K562 (cell line): ENCODE results near the gene ALKBH2. TPM values are rescaled to one million over a fixed set of nuclear protein-coding genes. Genes with fewer than 3 reads are reported as not detected.

Experiments used
- ATAC-seq: fragments of 200-7000 bp; cut with Tn5 transposase; 3 replicates; pipeline ENCODE4 v1.9.1; 2020; ENCODE audit warnings: moderate library complexity
- BruUV-seq: library from RNA; stranded (reverse); fragments of 400-500 nt; replicated peaks from 2 replicates; lab custom pipeline; 2021; lab: Mats Ljungman, UMichigan
- CTCF ChIA-PET: fragments of 300-600 bp; formaldehyde crosslinking; extraction: SDS; loops from one replicate; lab custom pipeline; 2021; ENCODE audit warnings: low intra/inter-chr PET ratio; lab: Yijun Ruan, JAX
- POLR2A ChIA-PET: fragments of 300-600, 350-650 bp; sonication (Branson Sonifier 250); formaldehyde crosslinking; extraction: SDS; loops from one replicate; lab custom pipeline; 2021; ENCODE audit warnings: antibody characterized with exemption, inconsistent platforms; lab: Yijun Ruan, JAX
- DNase-seq, 4 experiments: peaks; one replicate each; pipeline versions ENCODE4 v3.0.0 to v3.0.0-alpha.2; 2011 to 2018; ENCODE audit warnings: low spot score in 3 of 4, mixed read lengths in 3 of 4; ENCODE audit errors: extremely low read depth in 1 of 4
- FAIRE-seq: peaks from 2 replicates; lab custom pipeline; 2011; peaks lifted over from hg19 to GRCh38; lab: Jason Lieb, UNC
- H2AFZ ChIP-seq: 2 replicates; pipeline ENCODE4 v1.6.0; 2011; ENCODE audit warnings: low read depth, low read length, control low read depth, inconsistent platforms
- H3K27ac ChIP-seq: fragments of 200-600 bp; 3 replicates; pipeline ENCODE4 v1.8.0; 2011; ENCODE audit warnings: low read depth, mild to moderate bottlenecking, control low read depth, inconsistent platforms, low read length, moderate library complexity, mixed read lengths; ENCODE audit errors: extremely low read depth
- H3K27me3 ChIP-seq, 2 experiments: fragments of 300-600 bp in 1 of 2; 2 replicates in 1 of 2; 3 replicates in 1 of 2; pipeline versions ENCODE4 v1.6.0 to v1.8.0; 2011; ENCODE audit warnings: inconsistent platforms in 2 of 2, low read length in 2 of 2, mild to moderate bottlenecking in 1 of 2, mixed read lengths in 1 of 2, moderate library complexity in 1 of 2; ENCODE audit not compliant: control insufficient read depth in 2 of 2, insufficient read depth in 2 of 2
- H3K36me3 ChIP-seq: fragments of 300-600 bp; 3 replicates; pipeline ENCODE4 v1.8.0; 2011; ENCODE audit warnings: mild to moderate bottlenecking, low read length, inconsistent platforms; ENCODE audit not compliant: control insufficient read depth, insufficient read depth
- H3K4me1 ChIP-seq, 2 experiments: fragments of 200-600 bp in 1 of 2; replicated peaks in 1 of 2; 2 replicates in 1 of 2; 3 replicates in 1 of 2; pipeline versions ENCODE4 v1.5.1 to v1.8.0; 2011; ENCODE audit warnings: inconsistent platforms in 2 of 2, low read length in 2 of 2, mild to moderate bottlenecking in 1 of 2, mixed read lengths in 1 of 2, moderate library complexity in 1 of 2; ENCODE audit not compliant: control insufficient read depth in 2 of 2, insufficient read depth in 2 of 2
- H3K4me2 ChIP-seq: 2 replicates; pipeline ENCODE4 v1.6.1; 2011; ENCODE audit warnings: low read length, control low read depth, inconsistent platforms, mixed read lengths; ENCODE audit not compliant: insufficient read depth
- H3K4me3 ChIP-seq: fragments of 200-600 bp; sonication (generic), shearing (Covaris generic); 2 replicates; pipeline ENCODE4 v1.5.1; 2016; ENCODE audit warnings: control low read depth, inconsistent platforms
- H3K79me2 ChIP-seq: fragments of 200-600 bp; 3 replicates; pipeline ENCODE4 v1.8.0; 2011; ENCODE audit warnings: low read length, inconsistent platforms; ENCODE audit not compliant: control insufficient read depth, insufficient read depth
- H3K9ac ChIP-seq, 2 experiments: 2 replicates each; pipeline versions ENCODE4 v1.6.0 to v1.6.1; 2011; ENCODE audit warnings: low read depth in 2 of 2, low read length in 2 of 2, control low read depth in 1 of 2, inconsistent platforms in 1 of 2, mild to moderate bottlenecking in 1 of 2, mixed read lengths in 1 of 2; ENCODE audit not compliant: insufficient read depth in 1 of 2
- H3K9me1 ChIP-seq: one replicate; pipeline ENCODE4 v1.6.0; 2011; ENCODE audit warnings: inconsistent platforms, mild to moderate bottlenecking, low read length, moderate library complexity; ENCODE audit not compliant: control insufficient read depth, insufficient read depth
- H3K9me3 ChIP-seq: replicated peaks from 2 replicates; pipeline ENCODE4 v1.5.1; 2011; ENCODE audit warnings: low read depth, low read length, inconsistent platforms; ENCODE audit not compliant: control insufficient read depth, insufficient read depth
- H4K20me1 ChIP-seq: replicated peaks from 2 replicates; pipeline ENCODE4 v1.6.1; 2011; ENCODE audit warnings: low read length, inconsistent platforms, mixed read lengths; ENCODE audit not compliant: control insufficient read depth, insufficient read depth
- CBFA2T3 ChIP-seq: fragments of 450-650 bp; IDR thresholded peaks from 2 replicates; pipeline ENCODE4 v1.6.1; 2017
- ETV6 ChIP-seq, 3 experiments: fragments of 150-350 bp in 1 of 3; sonication (generic) in 1 of 3; formaldehyde crosslinking in 1 of 3; IDR thresholded peaks; 2 replicates each; pipeline versions ENCODE4 v1.6.1 to v1.8.0; 2014 to 2022; ENCODE audit warnings: borderline replicate concordance in 2 of 3, low read depth in 2 of 3, antibody characterized with exemption in 1 of 3, low read length in 1 of 3, mild to moderate bottlenecking in 1 of 3, missing genetic modification reagents in 1 of 3
- MED1 ChIP-seq: sonication (generic); formaldehyde crosslinking; IDR thresholded peaks from 2 replicates; pipeline ENCODE4 v1.8.1; 2023; ENCODE audit warnings: missing genetic modification reagents, borderline replicate concordance
- RBM34 ChIP-seq: fragments of 200-400 bp; formaldehyde crosslinking; IDR thresholded peaks from 2 replicates; pipeline ENCODE4 v1.6.1; 2018; ENCODE audit warnings: low read length, borderline replicate concordance; ENCODE audit not compliant: insufficient read depth
- SAFB ChIP-seq: fragments of 200-400 bp; formaldehyde crosslinking; IDR thresholded peaks from 2 replicates; pipeline ENCODE4 v1.6.1; 2017; ENCODE audit warnings: low read depth, low read length, borderline replicate concordance
- SIX5 ChIP-seq, 2 experiments: IDR thresholded peaks; 2 replicates each; pipeline ENCODE4 v1.6.1; 2011; ENCODE audit warnings: low read length in 2 of 2, borderline replicate concordance in 1 of 2, low read depth in 1 of 2, mild to moderate bottlenecking in 1 of 2, moderate library complexity in 1 of 2; ENCODE audit not compliant: insufficient read depth in 1 of 2
- SP2 ChIP-seq: IDR thresholded peaks from 2 replicates; pipeline ENCODE4 v1.6.1; 2011; ENCODE audit warnings: mild to moderate bottlenecking, low read depth, low read length, moderate library complexity; ENCODE audit not compliant: poor library complexity, severe bottlenecking; ENCODE audit errors: extremely low read depth
- SRSF7 ChIP-seq: fragments of 200-400 bp; formaldehyde crosslinking; optimal IDR thresholded peaks from 2 replicates; pipeline ENCODE3; 2017; ENCODE audit warnings: mild to moderate bottlenecking, low read depth, low read length
- ZEB2 ChIP-seq: fragments of 450-650 bp; IDR thresholded peaks from 2 replicates; pipeline ENCODE4 v1.6.1; 2016
- ZFP30 ChIP-seq: fragments of 250-450 bp; sonication (Bioruptor Pico); IDR thresholded peaks from 2 replicates; pipeline ENCODE4 v1.8.0; 2022; ENCODE audit warnings: moderate library complexity, mild to moderate bottlenecking, inconsistent platforms, borderline replicate concordance
- ZNF133 ChIP-seq: fragments of 250-450 bp; sonication (Bioruptor Pico); IDR thresholded peaks from 2 replicates; pipeline ENCODE4 v1.4.0; 2020; ENCODE audit warnings: mild to moderate bottlenecking
- ZNF347 ChIP-seq: fragments of 450-650 bp; formaldehyde crosslinking; IDR thresholded peaks from 2 replicates; pipeline ENCODE4 v1.4.0; 2020; ENCODE audit warnings: low read depth, mild to moderate bottlenecking, moderate library complexity
- WGBS: fragments of 100-300 bp; shearing (Covaris generic); methylation state at CpG from one replicate; pipeline ENCODE4 v1.1.6; 2016; ENCODE audit warnings: low coverage, mixed read lengths; ENCODE audit not compliant: insufficient coverage; ENCODE audit errors: missing lambda C conversion rate; 5-methylcytosine and 5-hydroxymethylcytosine counted together
- in situ Hi-C: fragments of 300-500 bp; cut with MboI; formaldehyde crosslinking; loops from 4 replicates; pipeline ENCODE4 v1.15.0; 2018; ENCODE audit warnings: inconsistent platforms, mixed read lengths
- intact Hi-C: fragments of 100-400 bp; cut with micrococcal nuclease; formaldehyde crosslinking; loops from 2 replicates; pipeline ENCODE4 v1.14.2; 2022
- polyA plus RNA-seq, 8 experiments: library from polyadenylated mRNA; depleted of rRNA in 4 of 8; stranded (reverse) in 5 of 8; unstranded in 3 of 8; fragments of >200 nt; fragmentation: Nextera tagmentation in 2 of 8; fragmentation: Illumina TruSeq in 1 of 8; extraction: Ambion mirVana in 2 of 8; extraction: Trizol in 1 of 8; gene quantifications; 2 replicates each; pipeline versions ENCODE4 v1.2.1 to v1.2.3, GENCODE V29; 2011 to 2014; ENCODE audit warnings: inconsistent platforms in 1 of 8, missing spikeins in 1 of 8
- total RNA-seq, 7 experiments: library from RNA; depleted of rRNA in 6 of 7; stranded (reverse); fragments of >200 nt in 6 of 7; fragmentation: Illumina TruSeq in 2 of 7; extraction: Trizol in 2 of 7; gene quantifications; 2 replicates each; pipeline versions ENCODE4 v1.2.1 to v1.2.3, GENCODE V29; 2011 to 2021; ENCODE audit warnings: low replicate concordance in 1 of 7
- TF ChIP-seq, protein P1 (sequence below): sonication (generic); formaldehyde crosslinking; IDR thresholded peaks from 2 replicates; pipeline ENCODE4 v1.8.1; 2022; ENCODE audit warnings: missing genetic modification reagents

The ALKBH2 gene
- total and polyA plus RNA-seq, 9 of the 15 experiments (the other 6 are each of a cell fraction or from before 2014, with no cell fraction given), result 5.9 to 56.1 (median 41.9) TPM

GRCh38 chr12:109109746-109110350 is 16.6 kb upstream of the ALKBH2 start:
- WGBS, result 81% methylated on average over 6 of the region's 6 CpGs
- CTCF ChIA-PET, result no interaction called here
- no peaks in the 10 kb centered on the region for H3K9me3 ChIP-seq

GRCh38 chr12:109105176-109105575 is 11.9 kb upstream of the ALKBH2 start:
- Histone ChIP-seq H3K4me3 (no peak overlapping the region), H3K4me1 (peaks cover 0 to 3% of the 10 kb centered on the region in 2 experiments; a peak in 3 of 5 replicates), H3K36me3 (peaks cover 89% of the 10 kb centered on the region; the same call in 2 of the 3 replicates), H3K27ac (no peak overlapping the region), H2AFZ (no peak overlapping the region), H3K9me3 (no peaks in the 10 kb centered on the region), H4K20me1 (no peaks in the 10 kb centered on the region), H3K79me2 (no peaks in the 10 kb centered on the region), H3K9me1 (no peaks in the 10 kb centered on the region), H3K9ac (no peak overlapping the region), H3K4me2 (no peak overlapping the region), H3K27me3 (no peaks in the 10 kb centered on the region)
- intact Hi-C loops (no loop called here), in situ Hi-C loops (no loop called here)
- DNase-seq (no peak), FAIRE-seq (no peak), ATAC-seq (no peak)
- 92% methylated on average over 5 of the region's 5 CpGs for WGBS
- ChIA-PET POLR2A (no interaction called here), CTCF (no interaction called here)
- BruUV-seq, result no TSS peak
- no peak for TF ChIP-seq SAFB
- TF ChIP-seq ZFP30 (CRISPR knock-in tag), result no peak
- TF ChIP-seq, protein P1, sequence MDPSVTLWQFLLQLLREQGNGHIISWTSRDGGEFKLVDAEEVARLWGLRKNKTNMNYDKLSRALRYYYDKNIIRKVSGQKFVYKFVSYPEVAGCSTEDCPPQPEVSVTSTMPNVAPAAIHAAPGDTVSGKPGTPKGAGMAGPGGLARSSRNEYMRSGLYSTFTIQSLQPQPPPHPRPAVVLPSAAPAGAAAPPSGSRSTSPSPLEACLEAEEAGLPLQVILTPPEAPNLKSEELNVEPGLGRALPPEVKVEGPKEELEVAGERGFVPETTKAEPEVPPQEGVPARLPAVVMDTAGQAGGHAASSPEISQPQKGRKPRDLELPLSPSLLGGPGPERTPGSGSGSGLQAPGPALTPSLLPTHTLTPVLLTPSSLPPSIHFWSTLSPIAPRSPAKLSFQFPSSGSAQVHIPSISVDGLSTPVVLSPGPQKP (CRISPR knock-in tag), result no peak
- no peak for TF ChIP-seq ZEB2
- no peak for TF ChIP-seq ZNF347 (CRISPR knock-in tag)
- no peak for TF ChIP-seq ETV6 (IDR thresholded peaks at IDR 0.05; ENCODE audit: borderline replicate concordance in 1 of 2, low read depth in 2 of 2, low read length in 1 of 2)
- no peak for TF ChIP-seq ETV6 (CRISPR knock-in tag; IDR thresholded peaks at IDR 0.05; ENCODE audit: borderline replicate concordance)
- TF ChIP-seq SP2, result no peak
- no peak for TF ChIP-seq SIX5 (IDR thresholded peaks at IDR 0.05; ENCODE audit: borderline replicate concordance in 1 of 2, insufficient read depth in 1 of 2, low read depth in 1 of 2, low read length in 2 of 2)
- no peak for TF ChIP-seq MED1 (CRISPR knock-in tag)
- TF ChIP-seq SRSF7, result no peak
- TF ChIP-seq ZNF133 (CRISPR knock-in tag), result no peak

More at GRCh38 chr12:109109746-109110350, 16.6 kb upstream of the ALKBH2 start:
- intact Hi-C loops, result loop anchor here (5.0 kb wide), 1 partner anchor 277 kb away; no protein-coding TSS in a partner anchor
- Histone ChIP-seq H3K27me3 (no peaks in the 10 kb centered on the region), H3K9ac (no peak overlapping the region; a peak in 1 of 4 replicates), H3K4me3 (no peak overlapping the region), H3K36me3 (peaks cover 49% of the 10 kb centered on the region; the same call in 2 of the 3 replicates), H3K4me2 (no peak overlapping the region), H3K79me2 (no peaks in the 10 kb centered on the region), H3K9me1 (no peaks in the 10 kb centered on the region), H3K4me1 (peaks cover 8 to 9% of the 10 kb centered on the region in 2 experiments), H2AFZ (no peak overlapping the region), H3K27ac (0 out of 3 replicates have a peak overlapping the region, but pooled peaks have one; percentile 18), H4K20me1 (no peaks in the 10 kb centered on the region)
- ATAC-seq (no peak), DNase-seq (no peak), FAIRE-seq (no peak)
- BruUV-seq, result TSS peak; percentile 33
- POLR2A ChIA-PET, result interaction anchor here (0.7 to 0.9 kb wide), 2 partner anchors 8 to 264 kb away, joined by 4 read pairs; no protein-coding TSS in a partner anchor
- in situ Hi-C loops, result loop anchor here (10.0 kb wide), 1 partner anchor 275 kb away; no protein-coding TSS in a partner anchor
- TF ChIP-seq RBM34 (no peak), CBFA2T3 (no peak)
